GM18867 (cell line): ENCODE measurements around the gene NOL9.
"Not testable (repeated sequence)": the region's sequence is repeated elsewhere in the genome, so short reads cannot be mapped to it uniquely, and the experiment has no call there.

Source experiments
- ATAC-seq: cut with Tn5 transposase; IDR thresholded peaks from one replicate; pipeline ENCODE4 v1.9.1; 2021; ENCODE audit warnings: mild to moderate bottlenecking, moderate library complexity; ENCODE audit not compliant: unreplicated experiment

Gene NOL9

GRCh38 chr1:6505367-6506209 is 48.7 kb downstream of the NOL9 start:
- ATAC-seq, result no peak

- ATAC-seq, result no peak
Measured at GRCh38 chr1:6504887-6505286, 49.4 kb downstream of the NOL9 start.

- no peak for ATAC-seq
Measured at GRCh38 chr1:6503884-6504602, 50.3 kb downstream of the NOL9 start.

- no peak for ATAC-seq
Measured at GRCh38 chr1:6502000-6502891, 52.1 kb downstream of the NOL9 start.

- ATAC-seq, result no peak
Measured at GRCh38 chr1:6501279-6501813, 53.0 kb downstream of the NOL9 start.

GRCh38 chr1:6500544-6501278 is 53.6 kb downstream of the NOL9 start:
- ATAC-seq, result no peak

GRCh38 chr1:6499296-6499695 is 55.0 kb downstream of the NOL9 start:
- no peak for ATAC-seq

- no peak for ATAC-seq
Measured at GRCh38 chr1:6498576-6499111, 55.7 kb downstream of the NOL9 start.

- no peak for ATAC-seq
Measured at GRCh38 chr1:6497867-6498575, 56.3 kb downstream of the NOL9 start.

GRCh38 chr1:6497215-6497866 is 57.0 kb downstream of the NOL9 start:
- ATAC-seq, result no peak

GRCh38 chr1:6496890-6497214 is 57.5 kb downstream of the NOL9 start:
- no peak for ATAC-seq

- ATAC-seq, result no peak
Measured at GRCh38 chr1:6496365-6496721, 58.0 kb downstream of the NOL9 start.

- ATAC-seq, result no peak
Measured at GRCh38 chr1:6495540-6496364, 58.6 kb downstream of the NOL9 start.

GRCh38 chr1:6495041-6495441 is 59.3 kb downstream of the NOL9 start:
- no peak for ATAC-seq

GRCh38 chr1:6494627-6495026 is 59.7 kb downstream of the NOL9 start:
- no peak for ATAC-seq

- not testable (repeated sequence) for ATAC-seq
Measured at GRCh38 chr1:6493834-6494223, 60.5 kb downstream of the NOL9 start.

GRCh38 chr1:6491966-6492365 is 62.3 kb downstream of the NOL9 start:
- ATAC-seq, result no peak

- ATAC-seq, result no peak
Measured at GRCh38 chr1:6491480-6491962, 62.8 kb downstream of the NOL9 start, which contains the start of gene PLEKHG5. PLEKHG5 (minus strand) TSS chr1:6491667; CDS start chr1:6477571, 14,096 bp downstream.
